ENCODE results near the gene PLD3. TPM values are rescaled to one million over a fixed set of nuclear protein-coding genes. Genes with fewer than 3 reads are reported as not detected.
"Not testable (repeated sequence)": the region's sequence is repeated elsewhere in the genome, so short reads cannot be mapped to it uniquely, and the experiment has no call there.

PLD3 gene
- total RNA-seq, 2 donors from 2014 or later = 155 to 162 TPM

- TF ChIP-seq CTCF (IDR thresholded peaks at IDR 0.05) (no peak), POLR2A (IDR thresholded peaks at IDR 0.05) (no peak)
- H3K9me3 ChIP-seq = no peaks in the 10 kb centered on the region
- H3K27ac ChIP-seq = no peak overlapping the region
- no peak overlapping the region for H3K4me3 ChIP-seq
- DNase-seq = no peak
- no peaks in the 10 kb centered on the region for H3K36me3 ChIP-seq (replicated peaks in 1 of 2; ENCODE audit: insufficient read depth in 1 of 2, low read depth in 2 of 2)
- intact Hi-C loops (cut with DNase I) = no loop called here
- H3K4me1 ChIP-seq = peaks cover 12% of the 10 kb centered on the region
- H3K27me3 ChIP-seq = no peaks in the 10 kb centered on the region
- no peak for ATAC-seq
- WGBS, 2 donors = 61 to 64% methylated on average over 9 to 22 of the region's 22 CpGs
Measured at GRCh38 chr19:40407714-40408597, 59.5 kb downstream of the PLD3 start.

GRCh38 chr19:40408598-40408925 lies 60.1 kb downstream of the PLD3 start:
- DNase-seq; ATAC-seq; H3K27me3 ChIP-seq; H3K4me1 ChIP-seq; H3K9me3 ChIP-seq; intact Hi-C loops (cut with DNase I); H3K27ac ChIP-seq; H3K4me3 ChIP-seq; H3K36me3 ChIP-seq (replicated peaks in 1 of 2; ENCODE audit: insufficient read depth in 1 of 2, low read depth in 2 of 2): not testable (repeated sequence)
- 80% methylated on average over 8 of the region's 8 CpGs; no CpG with 5 or more reads in 1 of the 2 donors for WGBS, 2 donors

- no peak for TF ChIP-seq POLR2A (IDR thresholded peaks at IDR 0.05)
- TF ChIP-seq CTCF (IDR thresholded peaks at IDR 0.05) = no peak
- ATAC-seq (no peak), DNase-seq (no peak)
- Histone ChIP-seq H3K27me3 (no peaks in the 10 kb centered on the region), H3K4me1 (no peaks in the 10 kb centered on the region), H3K27ac (no peak overlapping the region), H3K36me3 (replicated peaks in 1 of 2; ENCODE audit: insufficient read depth in 1 of 2, low read depth in 2 of 2) (no peaks in the 10 kb centered on the region), H3K9me3 (no peaks in the 10 kb centered on the region), H3K4me3 (no peak overlapping the region)
- intact Hi-C loops (cut with DNase I) = no loop called here
- WGBS, 2 donors = 21 to 64% methylated on average over 2 to 9 of the region's 9 CpGs
Measured at GRCh38 chr19:40410030-40410389, 61.5 kb downstream of the PLD3 start.

GRCh38 chr19:40411125-40411842 lies 62.8 kb downstream of the PLD3 start:
- H3K27ac ChIP-seq = no peak overlapping the region

More at GRCh38 chr19:40411125-40411842, 62.8 kb downstream of the PLD3 start:
- H3K9me3 ChIP-seq = no peaks in the 10 kb centered on the region
- intact Hi-C loops (cut with DNase I) = no loop called here
- H3K4me3 ChIP-seq = no peak overlapping the region
- H3K4me1 ChIP-seq = no peaks in the 10 kb centered on the region
- H3K27me3 ChIP-seq = no peaks in the 10 kb centered on the region
- ATAC-seq (no peak), DNase-seq (no peak)
- no peak for TF ChIP-seq POLR2A (IDR thresholded peaks at IDR 0.05)
- no peak for TF ChIP-seq CTCF (IDR thresholded peaks at IDR 0.05)
- WGBS, 2 donors = 60 to 75% methylated on average over 5 to 16 of the region's 16 CpGs
- H3K36me3 ChIP-seq (replicated peaks in 1 of 2; ENCODE audit: insufficient read depth in 1 of 2, low read depth in 2 of 2) = no peaks in the 10 kb centered on the region

Data from body of pancreas (tissue), 4 donors.